Measurements from ENCODE around the gene TRIM49D2. TPM values are rescaled to one million over a fixed set of nuclear protein-coding genes. Genes with fewer than 3 reads are reported as not detected.
"Not testable (repeated sequence)": the region's sequence is repeated elsewhere in the genome, so short reads cannot be mapped to it uniquely, and the experiment has no call there.

TRIM49D2 gene, protein sequence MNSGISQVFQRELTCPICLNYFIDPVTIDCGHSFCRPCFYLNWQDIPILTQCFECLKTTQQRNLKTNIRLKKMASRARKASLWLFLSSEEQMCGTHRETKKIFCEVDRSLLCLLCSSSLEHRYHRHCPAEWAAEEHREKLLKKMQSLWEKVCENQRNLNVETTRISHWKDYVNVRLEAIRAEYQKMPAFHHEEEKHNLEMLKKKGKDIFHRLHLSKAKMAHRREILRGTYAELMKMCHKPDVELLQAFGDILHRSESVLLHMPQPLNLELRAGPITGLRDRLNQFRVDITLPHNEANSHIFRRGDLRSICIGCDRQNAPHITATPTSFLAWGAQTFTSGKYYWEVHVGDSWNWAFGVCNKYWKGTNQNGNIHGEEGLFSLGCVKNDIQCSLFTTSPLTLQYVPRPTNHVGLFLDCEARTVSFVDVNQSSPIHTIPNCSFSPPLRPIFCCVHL
- not detected for total RNA-seq

- not testable (repeated sequence) for H3K27ac ChIP-seq; DNase-seq (ENCODE audit: low spot score in 2 of 2); H3K4me1 ChIP-seq
These were observed at the start of gene TRIM49D2 for GRCh38 chr11:89923764-89924163. TSS of gene TRIM49D2 (plus strand) at chr11:89924064. CDS start at chr11:89926762, 2,698 bp downstream.

GRCh38 chr11:89877511-89877910 is 46.4 kb upstream of the TRIM49D2 start:
- DNase-seq (ENCODE audit: low spot score in 2 of 2); H3K27ac ChIP-seq; H3K27me3 ChIP-seq; H3K4me3 ChIP-seq; H3K9me3 ChIP-seq; H3K36me3 ChIP-seq; H3K4me1 ChIP-seq; intact Hi-C loops (cut with DNase I; ENCODE audit: low total_unique reads): not testable (repeated sequence)

More at GRCh38 chr11:89923764-89924163, at the start of gene TRIM49D2:
- H3K9me3 ChIP-seq; H3K36me3 ChIP-seq; intact Hi-C loops (cut with DNase I; ENCODE audit: low total_unique reads); H3K27me3 ChIP-seq; H3K4me3 ChIP-seq: not testable (repeated sequence)

DNA sequence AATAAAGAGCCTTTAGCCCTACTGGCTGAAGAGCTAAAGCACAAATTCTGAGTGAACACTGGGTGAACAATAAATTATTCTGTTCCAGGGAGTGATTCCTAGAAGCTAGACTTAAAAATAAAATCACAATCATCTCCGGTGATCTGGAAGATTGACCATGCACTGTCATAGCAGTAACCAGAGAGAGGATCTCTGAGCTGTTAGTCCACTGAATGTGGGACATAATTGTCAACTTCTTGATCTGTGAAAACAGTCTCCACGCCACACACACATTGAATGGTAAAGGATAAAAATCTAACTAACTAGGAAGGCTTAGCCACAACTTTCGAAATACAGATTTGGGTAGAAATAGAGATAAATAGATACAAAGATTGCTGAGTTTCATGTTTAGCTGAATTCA is 30.6 kb upstream of the TRIM49D2 start:
- H3K36me3 ChIP-seq; H3K9me3 ChIP-seq; DNase-seq (ENCODE audit: low spot score in 2 of 2); H3K27me3 ChIP-seq; H3K4me1 ChIP-seq; H3K27ac ChIP-seq; intact Hi-C loops (cut with DNase I; ENCODE audit: low total_unique reads); H3K4me3 ChIP-seq: not testable (repeated sequence)

- H3K4me3 ChIP-seq; H3K27ac ChIP-seq; H3K9me3 ChIP-seq; intact Hi-C loops (cut with DNase I; ENCODE audit: low total_unique reads); H3K27me3 ChIP-seq; DNase-seq (ENCODE audit: low spot score in 2 of 2); H3K4me1 ChIP-seq; H3K36me3 ChIP-seq: not testable (repeated sequence)
These were observed 23.1 kb upstream of the TRIM49D2 start for GRCh38 chr11:89900809-89901208.

GRCh38 chr11:89922195-89922660 is 1.6 kb upstream of the TRIM49D2 start, which contains the start of gene TRIM49D1:
TSS of gene TRIM49D1 (minus strand) at chr11:89922245. CDS start at chr11:89917710, 4,535 bp downstream.
- no peak for DNase-seq (ENCODE audit: low spot score in 2 of 2)
- H3K4me1 ChIP-seq, result no peaks in the 10 kb centered on the region
- no peak within 1 kb of the TSS for H3K27ac ChIP-seq
- no peaks in the 10 kb centered on the region for H3K9me3 ChIP-seq
- H3K4me3 ChIP-seq, result no peak within 1 kb of the TSS
- no peaks in the 10 kb centered on the region for H3K27me3 ChIP-seq
- no peaks in the 10 kb centered on the region for H3K36me3 ChIP-seq
- intact Hi-C loops (cut with DNase I; ENCODE audit: low total_unique reads), result no loop called here
- TF ChIP-seq POLR2AphosphoS5 (IDR thresholded peaks at IDR 0.05) (no peak), POLR2A (IDR thresholded peaks at IDR 0.05) (no peak)
- TF ChIP-seq, protein P1, sequence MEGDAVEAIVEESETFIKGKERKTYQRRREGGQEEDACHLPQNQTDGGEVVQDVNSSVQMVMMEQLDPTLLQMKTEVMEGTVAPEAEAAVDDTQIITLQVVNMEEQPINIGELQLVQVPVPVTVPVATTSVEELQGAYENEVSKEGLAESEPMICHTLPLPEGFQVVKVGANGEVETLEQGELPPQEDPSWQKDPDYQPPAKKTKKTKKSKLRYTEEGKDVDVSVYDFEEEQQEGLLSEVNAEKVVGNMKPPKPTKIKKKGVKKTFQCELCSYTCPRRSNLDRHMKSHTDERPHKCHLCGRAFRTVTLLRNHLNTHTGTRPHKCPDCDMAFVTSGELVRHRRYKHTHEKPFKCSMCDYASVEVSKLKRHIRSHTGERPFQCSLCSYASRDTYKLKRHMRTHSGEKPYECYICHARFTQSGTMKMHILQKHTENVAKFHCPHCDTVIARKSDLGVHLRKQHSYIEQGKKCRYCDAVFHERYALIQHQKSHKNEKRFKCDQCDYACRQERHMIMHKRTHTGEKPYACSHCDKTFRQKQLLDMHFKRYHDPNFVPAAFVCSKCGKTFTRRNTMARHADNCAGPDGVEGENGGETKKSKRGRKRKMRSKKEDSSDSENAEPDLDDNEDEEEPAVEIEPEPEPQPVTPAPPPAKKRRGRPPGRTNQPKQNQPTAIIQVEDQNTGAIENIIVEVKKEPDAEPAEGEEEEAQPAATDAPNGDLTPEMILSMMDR (IDR thresholded peaks at IDR 0.05), result no peak

- H3K27me3 ChIP-seq; H3K27ac ChIP-seq; intact Hi-C loops (cut with DNase I; ENCODE audit: low total_unique reads); H3K9me3 ChIP-seq; H3K4me3 ChIP-seq; H3K4me1 ChIP-seq; H3K36me3 ChIP-seq; DNase-seq (ENCODE audit: low spot score in 2 of 2): not testable (repeated sequence)
These were observed 37.0 kb downstream of the TRIM49D2 start for GRCh38 chr11:89960833-89961232.

GRCh38 chr11:89965737-89966136 is 41.9 kb downstream of the TRIM49D2 start, which contains the start of gene TRIM64:
TSS of gene TRIM64 (plus strand) at chr11:89966037. CDS start at chr11:89968504, 2,467 bp downstream.
- H3K27me3 ChIP-seq; DNase-seq (ENCODE audit: low spot score in 2 of 2); H3K9me3 ChIP-seq; H3K27ac ChIP-seq; H3K4me3 ChIP-seq; intact Hi-C loops (cut with DNase I; ENCODE audit: low total_unique reads); H3K36me3 ChIP-seq; H3K4me1 ChIP-seq: not testable (repeated sequence)

Other genes with a start within 250 kb of the TRIM49D2 start
- not detected for gene TRIM77, start 213.8 kb upstream of the TRIM49D2 start, total RNA-seq
- gene TRIM49, start 115.5 kb upstream of the TRIM49D2 start, total RNA-seq, result not detected
- not detected for gene TRIM64B, start 45.6 kb upstream of the TRIM49D2 start, total RNA-seq
- not detected for gene TRIM49D1, start 1.8 kb upstream of the TRIM49D2 start, total RNA-seq
- not detected for gene TRIM64, start 42.0 kb downstream of the TRIM49D2 start, total RNA-seq
- not detected for gene TRIM49C, start 107.0 kb downstream of the TRIM49D2 start, total RNA-seq
- gene UBTFL1, start 161.9 kb downstream of the TRIM49D2 start, total RNA-seq, result not detected
- gene NAALAD2, start 210.6 kb downstream of the TRIM49D2 start, total RNA-seq, result 1 to 10 TPM in 2 of 3 donors, under 1 TPM in 1; 0.98 to 3.8 (median 1.8) TPM